Germinal center (tissue), 1 donor: ENCODE measurements around the gene ACAD11.
A peak's percentile ranks its signal among the peaks of the same experiment; 100 is the strongest.

ENCODE experiments used
- DNase-seq: peaks from one replicate; pipeline ENCODE4 v3.0.0; 2012; ENCODE audit warnings: mixed read lengths, low spot score

ACAD11 gene, protein sequence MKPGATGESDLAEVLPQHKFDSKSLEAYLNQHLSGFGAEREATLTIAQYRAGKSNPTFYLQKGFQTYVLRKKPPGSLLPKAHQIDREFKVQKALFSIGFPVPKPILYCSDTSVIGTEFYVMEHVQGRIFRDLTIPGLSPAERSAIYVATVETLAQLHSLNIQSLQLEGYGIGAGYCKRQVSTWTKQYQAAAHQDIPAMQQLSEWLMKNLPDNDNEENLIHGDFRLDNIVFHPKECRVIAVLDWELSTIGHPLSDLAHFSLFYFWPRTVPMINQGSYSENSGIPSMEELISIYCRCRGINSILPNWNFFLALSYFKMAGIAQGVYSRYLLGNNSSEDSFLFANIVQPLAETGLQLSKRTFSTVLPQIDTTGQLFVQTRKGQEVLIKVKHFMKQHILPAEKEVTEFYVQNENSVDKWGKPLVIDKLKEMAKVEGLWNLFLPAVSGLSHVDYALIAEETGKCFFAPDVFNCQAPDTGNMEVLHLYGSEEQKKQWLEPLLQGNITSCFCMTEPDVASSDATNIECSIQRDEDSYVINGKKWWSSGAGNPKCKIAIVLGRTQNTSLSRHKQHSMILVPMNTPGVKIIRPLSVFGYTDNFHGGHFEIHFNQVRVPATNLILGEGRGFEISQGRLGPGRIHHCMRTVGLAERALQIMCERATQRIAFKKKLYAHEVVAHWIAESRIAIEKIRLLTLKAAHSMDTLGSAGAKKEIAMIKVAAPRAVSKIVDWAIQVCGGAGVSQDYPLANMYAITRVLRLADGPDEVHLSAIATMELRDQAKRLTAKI

DNA sequence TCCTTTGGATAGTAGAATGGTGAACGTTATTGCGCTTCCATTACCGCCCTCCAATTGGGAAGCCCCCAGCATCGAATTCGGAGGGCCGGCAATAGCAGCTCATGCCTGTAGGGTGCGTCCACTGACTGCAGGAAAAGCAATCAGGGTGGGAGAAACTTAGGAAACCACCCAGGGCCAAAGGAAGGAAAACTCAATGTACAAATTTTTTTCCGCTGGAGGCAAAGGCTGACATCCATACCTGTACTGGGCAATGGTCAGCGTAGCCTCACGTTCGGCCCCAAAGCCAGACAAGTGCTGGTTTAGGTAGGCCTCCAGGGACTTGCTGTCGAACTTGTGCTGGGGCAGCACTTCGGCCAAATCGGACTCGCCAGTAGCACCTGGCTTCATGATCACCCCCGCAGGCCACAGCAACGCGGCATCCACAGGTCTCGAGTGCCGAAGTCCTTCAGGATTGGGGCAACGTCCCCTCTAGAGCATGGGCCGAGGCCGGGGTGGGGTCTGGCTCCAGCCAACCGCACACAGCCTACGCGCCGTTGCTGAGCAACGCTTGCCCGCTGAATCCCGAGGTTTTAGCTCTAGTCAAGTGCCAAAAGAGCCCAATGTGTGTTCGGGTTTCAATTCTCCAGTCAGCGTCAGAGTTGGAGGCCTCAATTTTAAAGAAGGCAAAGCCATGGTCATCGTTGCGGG lies at the start of gene ACAD11:
Gene ACAD11, minus strand, starts transcription at position 445 of the 687 bp plus-strand sequence. Its CDS starts 58 bp downstream, at position 387.
- peak; percentile 65 for DNase-seq

DNA sequence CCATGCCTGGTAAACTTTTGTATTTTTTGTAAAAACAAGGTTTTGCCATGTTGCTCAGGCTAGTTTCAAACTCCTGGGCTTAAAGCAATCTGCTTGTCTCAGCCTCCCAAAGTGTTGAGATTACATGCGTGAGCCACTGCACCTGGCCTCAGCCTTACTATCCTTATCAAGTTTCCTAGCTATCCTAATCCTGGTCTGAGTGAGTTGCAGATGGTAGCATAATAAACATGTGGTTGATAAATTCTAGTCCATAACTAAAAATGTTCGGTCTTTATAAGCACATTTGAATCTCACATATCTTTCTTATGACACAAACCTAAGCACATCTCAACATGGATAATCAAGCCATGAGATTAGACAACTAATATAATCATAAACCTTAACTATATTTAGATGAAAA lies 44.1 kb upstream of the ACAD11 start:
- DNase-seq = no peak

DNA sequence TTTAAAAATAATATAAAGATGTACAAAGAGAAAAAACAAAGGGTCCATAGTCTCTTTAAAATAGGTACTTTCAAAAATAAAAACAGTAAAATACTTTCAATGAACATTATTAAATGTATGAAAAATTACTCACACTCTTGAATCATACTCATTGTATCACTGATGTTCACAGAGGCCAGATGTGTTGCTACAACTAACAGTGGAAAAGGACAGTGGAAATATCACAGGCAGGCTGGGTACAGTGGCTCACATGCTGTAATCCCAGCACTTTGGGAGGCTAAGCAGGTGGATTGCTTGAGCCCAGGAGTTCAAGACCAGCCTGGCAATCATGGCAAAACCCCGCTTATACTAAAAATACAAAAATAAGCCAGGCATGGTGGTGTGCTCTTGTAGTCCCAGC lies 35.8 kb upstream of the ACAD11 start:
- DNase-seq = no peak

DNA sequence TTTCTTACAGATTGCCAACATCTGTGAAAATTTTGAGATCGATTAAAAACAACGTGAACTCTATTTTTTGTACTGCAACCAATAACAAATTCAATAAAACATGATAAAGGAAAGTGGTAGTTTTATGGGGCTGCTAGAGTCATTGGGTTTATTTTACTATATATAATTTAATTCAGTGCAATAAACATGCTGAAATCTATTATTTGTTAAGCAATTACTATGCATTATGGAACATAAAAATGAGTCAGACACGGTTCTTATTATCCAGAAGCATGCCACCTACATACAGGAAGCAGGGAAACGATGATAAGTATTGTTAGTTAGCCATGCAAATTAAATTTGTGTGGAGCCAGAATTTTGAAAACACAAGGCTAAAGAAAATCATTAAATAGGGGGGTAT lies 35.4 kb upstream of the ACAD11 start:
- no peak for DNase-seq

DNA sequence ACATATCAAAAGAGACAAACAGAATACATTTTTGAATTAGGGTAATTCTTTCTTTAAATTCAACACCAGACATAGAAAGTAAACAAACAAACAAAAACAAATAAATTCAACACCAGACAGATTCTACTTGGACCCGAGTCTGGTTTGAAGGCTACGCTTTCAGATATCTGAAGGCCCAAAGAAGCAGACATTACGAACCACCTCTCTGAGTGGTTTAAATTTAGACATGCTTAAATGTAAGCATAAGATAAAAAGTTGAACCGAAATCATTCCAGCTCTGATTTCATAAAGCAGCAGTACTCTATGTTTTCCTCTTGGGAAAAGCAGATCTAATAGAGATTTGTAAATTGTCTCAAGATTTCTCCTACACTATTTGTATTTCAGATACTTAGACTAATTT lies 30.4 kb upstream of the ACAD11 start:
- DNase-seq = no peak

DNA sequence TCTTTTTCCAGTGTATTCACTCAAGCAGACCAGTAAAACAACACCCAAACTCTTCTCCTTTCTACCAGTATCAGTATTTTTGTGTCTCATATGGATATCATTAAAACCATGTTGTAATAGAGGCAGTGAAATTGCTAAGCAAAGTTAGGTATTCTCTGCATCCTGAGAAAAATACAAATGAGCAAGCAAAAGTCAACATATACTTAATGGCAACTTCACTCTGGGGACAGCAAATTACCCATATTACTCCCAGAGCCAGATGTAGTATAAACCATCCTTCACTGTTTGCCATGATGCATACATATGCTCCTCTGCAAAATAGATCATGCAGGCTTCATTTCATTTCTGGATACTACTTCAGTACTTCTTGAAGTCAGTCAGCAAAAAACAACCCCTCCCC lies 22.6 kb upstream of the ACAD11 start:
- DNase-seq = no peak

DNA sequence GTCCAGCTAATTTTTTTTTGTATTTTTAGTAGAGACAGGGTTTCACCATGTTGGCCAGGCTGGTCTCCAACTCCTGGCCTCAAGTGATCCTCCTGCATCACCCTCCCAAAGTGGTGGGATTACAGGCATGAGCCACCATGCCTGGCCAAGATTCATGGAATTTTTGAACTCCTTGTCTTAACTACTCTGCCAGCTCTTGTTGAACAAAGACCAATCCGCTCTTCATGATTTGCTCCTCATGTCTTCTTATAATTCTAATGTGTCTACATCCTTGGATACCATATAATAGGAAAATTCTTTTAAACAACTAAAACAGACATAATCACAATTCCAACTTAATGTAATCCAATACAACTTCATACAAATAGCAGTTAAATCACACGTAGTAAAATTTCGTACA lies 21.8 kb upstream of the ACAD11 start:
- DNase-seq = no peak

DNA sequence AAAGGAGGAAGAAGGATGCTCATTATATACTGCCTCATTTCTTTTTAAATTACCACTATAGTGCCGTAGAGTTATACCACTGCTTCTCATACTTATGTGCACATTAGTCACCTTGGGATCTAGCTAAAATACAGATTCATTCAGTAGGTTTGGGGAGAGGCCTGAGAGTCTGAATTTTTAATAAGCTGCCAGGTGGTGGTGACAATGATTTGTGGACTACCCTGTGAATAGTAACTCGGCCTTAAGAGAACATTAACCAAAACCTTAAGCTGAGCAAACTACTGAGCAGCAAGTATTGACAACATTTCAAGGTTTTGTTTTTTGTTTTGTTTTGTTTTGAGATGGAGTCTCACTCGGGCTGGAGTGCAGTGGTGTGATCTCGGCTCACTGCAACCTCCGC lies 20.3 kb upstream of the ACAD11 start:
- no peak for DNase-seq

DNA sequence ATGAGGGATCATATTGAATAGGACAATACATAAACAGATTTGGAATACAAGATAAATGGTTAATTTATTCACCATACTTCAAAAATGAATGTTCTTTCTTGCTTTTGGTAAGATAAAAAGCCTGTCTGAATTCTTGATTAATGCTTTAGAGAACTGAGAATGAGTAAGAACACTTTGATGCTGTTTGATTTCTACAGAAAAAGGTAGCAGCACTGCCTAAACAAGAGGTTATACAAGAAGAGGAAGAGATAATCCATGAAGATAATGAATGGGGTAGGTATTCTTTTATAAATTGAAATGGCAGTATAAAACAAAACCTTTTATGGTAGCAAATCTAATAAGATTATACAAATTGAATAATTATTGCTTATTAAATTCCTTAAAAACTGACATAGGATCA lies 15.8 kb upstream of the ACAD11 start:
- no peak for DNase-seq

DNA sequence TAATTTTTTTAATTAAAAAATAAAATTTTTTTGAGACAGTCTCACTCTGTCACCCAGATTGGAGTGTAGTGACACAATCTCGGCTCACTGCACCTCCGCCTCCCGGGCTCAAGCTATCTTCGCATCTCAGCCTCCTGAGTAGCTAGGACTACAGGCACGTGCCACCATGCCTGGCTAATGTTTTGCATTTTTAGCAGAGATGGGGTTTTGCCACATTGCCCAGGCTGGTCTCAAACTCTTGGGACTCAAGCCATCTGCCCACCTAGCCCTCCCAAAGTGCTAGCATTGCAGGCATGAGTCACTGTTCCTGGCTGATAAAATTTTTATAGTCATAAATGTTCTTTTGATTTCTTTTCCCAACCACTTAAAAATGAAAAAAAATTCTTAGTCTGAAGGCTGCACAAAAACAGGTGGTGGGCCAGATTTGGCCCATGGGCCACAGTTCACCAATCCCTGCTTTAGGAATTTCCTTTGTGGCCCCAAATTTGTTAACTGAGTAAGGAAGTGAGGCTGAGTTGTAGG lies 9.7 kb upstream of the ACAD11 start:
- no peak for DNase-seq

DNA sequence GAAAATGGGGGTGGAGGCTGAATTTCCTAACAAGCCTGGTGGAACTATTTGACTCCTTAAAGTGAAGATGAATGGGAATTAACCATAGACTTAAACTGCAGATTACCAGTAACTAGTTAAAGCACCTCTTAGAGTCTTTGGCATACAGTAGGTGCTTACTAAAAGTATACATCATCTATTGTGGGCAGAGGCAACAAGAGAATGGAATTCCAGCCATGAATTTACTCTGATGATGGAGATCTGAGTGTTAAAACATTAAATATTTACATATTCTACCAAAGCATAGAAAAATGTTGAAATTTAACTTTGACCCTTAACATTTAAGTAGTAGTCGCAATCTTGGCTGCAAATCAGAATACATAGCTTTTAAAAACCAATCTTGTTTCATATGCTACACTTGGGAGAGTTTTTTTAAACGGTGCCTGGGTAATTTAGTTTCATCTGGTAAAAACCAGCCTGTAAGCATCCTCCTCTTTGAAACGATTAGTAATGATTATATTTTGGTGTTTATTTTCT lies 5.7 kb upstream of the ACAD11 start:
- DNase-seq = no peak

DNA sequence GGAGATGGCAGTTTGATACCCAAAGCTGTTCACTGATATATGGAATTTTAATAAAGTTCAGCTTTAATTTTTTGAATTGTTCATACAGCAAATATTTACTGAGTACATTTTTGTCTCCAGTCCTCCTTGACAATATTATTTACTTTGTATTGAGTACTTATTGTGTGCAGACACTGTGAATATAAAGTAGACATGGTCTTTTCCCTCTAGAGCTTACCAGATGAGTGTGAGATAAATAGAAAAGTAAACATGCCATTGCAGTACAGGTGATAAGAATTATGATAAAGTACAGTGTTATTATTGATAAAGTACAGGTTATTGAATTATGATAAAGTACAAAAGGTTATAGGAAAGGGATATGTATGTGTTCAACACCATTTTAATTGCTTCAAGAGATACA lies 2.6 kb upstream of the ACAD11 start:
- DNase-seq = no peak

DNA sequence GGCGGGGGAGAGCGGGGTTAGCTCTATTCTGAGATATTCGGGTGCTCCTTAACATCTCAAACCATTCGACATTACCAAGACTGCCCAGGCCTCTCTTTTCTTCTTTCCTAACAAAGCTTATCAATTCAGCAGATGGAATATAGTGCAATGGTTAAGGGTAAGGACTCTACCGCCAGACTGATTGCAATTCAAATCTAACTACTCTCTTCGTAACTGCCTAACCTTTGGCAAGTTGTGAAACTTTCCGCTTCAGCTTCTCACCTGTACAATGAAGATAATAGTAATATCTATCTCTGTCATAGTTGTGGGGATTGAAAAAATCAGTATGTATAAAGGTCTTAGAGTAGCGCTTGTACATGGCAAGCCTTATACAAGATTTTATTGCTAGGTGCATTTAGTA lies 1.5 kb upstream of the ACAD11 start:
- DNase-seq = no peak

DNA sequence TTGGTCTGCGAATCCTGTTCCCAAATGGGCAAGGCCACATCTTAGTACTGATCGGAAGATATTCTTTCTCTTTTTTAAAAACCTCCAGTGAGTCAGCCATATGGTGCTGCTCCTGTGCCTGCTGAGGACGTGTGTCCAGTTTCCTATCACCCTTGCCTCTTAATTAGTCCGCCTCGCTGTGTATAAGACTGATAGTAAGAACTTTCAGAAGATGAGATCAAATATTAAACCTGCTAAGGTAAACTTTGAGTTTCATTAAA lies 1.1 kb upstream of the ACAD11 start:
- DNase-seq = no peak

DNA sequence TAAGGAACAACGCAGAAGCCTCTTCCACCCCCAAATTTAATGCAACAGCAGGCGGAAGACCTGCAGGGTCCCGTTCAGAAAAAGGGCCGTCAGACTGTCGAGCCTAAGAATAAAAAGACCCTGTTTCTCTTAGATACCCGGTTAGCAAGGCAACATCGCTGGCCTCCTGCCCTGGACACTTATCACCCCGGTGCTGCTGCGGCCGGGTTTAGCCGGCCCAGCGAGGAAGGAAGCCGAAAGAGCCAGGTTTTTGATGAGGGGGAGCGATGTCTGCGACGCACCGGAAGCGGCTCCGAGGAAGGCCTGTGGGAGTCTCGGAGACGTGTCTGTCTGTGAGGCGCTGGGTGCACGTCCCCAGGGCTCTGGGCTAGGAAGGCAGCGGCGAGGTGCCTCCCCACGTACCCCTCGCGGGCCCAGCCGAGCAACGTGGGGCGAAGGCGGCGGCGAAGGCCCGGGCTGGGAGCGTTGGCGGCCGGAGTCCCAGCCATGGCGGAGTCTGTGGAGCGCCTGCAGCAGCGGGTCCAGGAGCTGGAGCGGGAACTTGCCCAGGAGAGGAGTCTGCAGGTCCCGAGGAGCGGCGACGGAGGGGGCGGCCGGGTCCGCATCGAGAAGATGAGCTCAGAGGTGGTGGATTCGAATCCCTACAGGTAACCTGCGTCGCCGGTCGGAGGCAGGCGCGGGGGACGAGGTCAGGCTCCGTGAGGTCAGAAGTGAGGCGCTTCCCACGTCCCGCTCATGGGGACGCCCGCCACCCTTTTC lies 622 bp upstream of the ACAD11 start, which contains the start of gene UBA5:
Gene UBA5, plus strand, starts transcription at position 278 of the 759 bp plus-strand sequence. Its CDS starts 209 bp downstream, at position 487.
- peak; percentile 81 for DNase-seq

DNA sequence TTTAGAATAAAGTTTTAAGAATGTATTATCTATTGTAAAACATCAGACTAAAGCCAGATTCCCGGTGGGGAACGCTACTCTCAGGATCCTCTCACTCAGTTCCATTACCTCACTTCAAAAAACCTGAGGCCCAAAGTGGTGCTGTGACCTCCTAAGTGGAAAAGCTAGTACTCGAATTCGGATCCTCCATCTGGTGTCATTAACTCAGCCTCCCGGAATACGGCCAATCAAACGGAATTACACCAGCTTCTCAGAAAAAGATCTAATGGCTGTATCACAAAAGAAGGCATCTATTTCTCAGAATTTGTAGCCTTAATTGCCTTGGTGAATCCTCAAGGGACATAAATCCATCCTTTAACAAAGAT lies 627 bp downstream of the ACAD11 start:
- no peak for DNase-seq

DNA sequence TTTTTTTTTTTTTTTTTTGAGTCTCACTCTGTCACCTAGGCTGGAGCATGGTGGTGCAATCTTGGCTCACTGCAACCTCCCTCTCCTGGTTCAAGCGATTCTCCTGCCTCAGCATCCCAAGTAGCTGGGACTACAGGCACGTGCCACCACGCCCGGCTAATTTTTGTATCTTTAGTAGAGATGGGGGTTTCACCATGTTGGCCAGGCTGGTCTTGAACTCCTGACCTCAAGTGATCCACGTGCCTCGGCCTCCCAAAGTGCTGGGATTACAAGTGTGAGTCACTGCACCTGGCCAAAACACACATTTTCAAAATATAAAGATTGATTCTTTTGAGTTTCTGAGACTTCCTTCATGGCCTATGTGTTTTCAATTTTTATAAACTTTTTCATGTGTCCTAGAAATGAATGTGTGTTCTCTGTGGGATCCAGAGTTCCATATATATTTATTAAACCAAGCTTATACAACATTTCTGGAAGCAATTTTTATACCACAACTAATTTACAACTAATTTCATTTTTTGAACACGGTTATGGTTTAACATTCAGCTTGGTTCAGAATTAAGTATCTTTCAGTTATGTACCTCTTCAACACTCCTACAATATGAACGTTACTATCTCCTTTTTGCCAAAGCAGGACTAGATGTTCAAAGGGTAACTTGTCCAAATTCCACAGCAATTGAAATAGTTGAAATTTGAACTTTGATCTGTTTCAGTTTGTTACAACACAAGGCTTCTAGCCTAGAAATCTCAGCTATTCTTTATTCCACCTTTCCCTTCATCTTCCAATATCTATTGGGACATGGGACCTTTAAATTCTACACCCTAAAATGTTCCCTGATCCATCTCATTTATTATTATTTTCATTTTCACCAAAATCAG lies 1.5 kb downstream of the ACAD11 start:
- DNase-seq = no peak

DNA sequence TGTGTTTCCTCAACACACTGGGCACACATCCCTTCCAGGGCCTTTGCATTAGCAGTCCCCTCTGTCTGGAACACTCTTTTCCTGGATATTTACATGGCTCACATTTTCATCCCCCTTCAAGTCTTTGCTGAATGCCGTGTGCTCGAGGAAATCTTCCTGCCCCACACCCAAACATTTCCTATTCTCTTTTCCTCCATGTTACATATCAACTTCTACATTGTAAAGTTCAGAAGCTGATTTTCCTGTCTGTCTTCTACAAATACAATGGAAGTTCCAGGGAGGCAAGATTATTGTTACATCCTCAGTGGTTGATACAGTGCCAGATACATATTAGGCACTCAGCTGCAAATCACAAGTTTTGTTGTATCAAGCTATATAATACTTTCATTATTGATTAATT lies 4.1 kb downstream of the ACAD11 start:
- DNase-seq = no peak

DNA sequence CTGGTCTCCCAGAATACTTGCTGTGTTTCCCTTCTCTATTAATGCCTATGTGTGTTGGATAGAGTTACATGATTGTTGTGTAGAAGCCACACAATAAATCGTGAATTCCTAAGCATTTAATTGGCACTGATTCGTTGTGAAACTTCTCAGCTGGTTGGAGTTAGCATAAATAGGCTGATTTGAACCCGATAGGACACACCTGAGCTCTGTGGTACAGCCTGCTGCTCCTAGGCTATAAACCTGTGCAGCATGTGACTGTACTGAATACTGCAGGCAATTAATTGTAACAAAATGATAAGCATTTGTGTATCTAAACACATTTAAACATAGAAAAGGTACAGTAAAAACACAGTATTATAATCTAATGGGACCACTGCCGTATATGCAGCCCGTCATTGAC lies 4.9 kb downstream of the ACAD11 start:
- DNase-seq = no peak

DNA sequence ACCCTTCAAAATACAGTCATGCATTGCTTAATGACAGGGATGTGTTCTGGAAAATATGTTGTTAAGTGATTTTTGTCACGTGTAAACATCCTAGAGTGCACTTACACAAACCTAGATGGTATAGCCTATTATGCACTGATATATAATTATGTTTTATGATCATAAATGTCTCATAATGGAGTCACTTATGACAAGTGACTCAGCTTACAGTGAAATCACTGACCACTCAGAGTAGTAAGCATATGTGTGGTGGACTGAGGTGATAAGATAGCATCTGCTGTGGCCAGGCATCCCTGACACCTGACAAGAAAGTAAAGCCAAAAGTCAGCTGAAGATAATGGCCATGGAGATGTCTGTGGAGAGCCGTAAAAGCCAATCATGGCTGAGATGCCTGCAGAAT lies 5.4 kb downstream of the ACAD11 start:
- no peak for DNase-seq
